ENCODE data around the gene RUNX3.

RUNX3 gene

GRCh38 chr1:24856787-24857506, 73.1 kb downstream of the RUNX3 start:
- H3K9me3 ChIP-seq (ENCODE audit: control insufficient read depth, insufficient read depth, low read depth, low read length) = no peaks in the 10 kb centered on the region
- H3K27ac ChIP-seq (ENCODE audit: extremely low read depth, low read depth, low read length) = no peak overlapping the region
- H3K36me3 ChIP-seq (ENCODE audit: control insufficient read depth in 2 of 2, insufficient read depth in 1 of 2, low read length in 2 of 2) = no peaks in the 10 kb centered on the region
- ChIA-PET POLR2A (no interaction called here), CTCF (interaction anchor here (0.6 kb wide), 1 partner anchor 388 kb away, joined by 3 read pairs; no protein-coding TSS in a partner anchor)
- TF ChIP-seq ZNF221 (tag by site-specific recombination; IDR thresholded peaks at IDR 0.05; ENCODE audit: borderline replicate concordance) (no peak), ZNF76 (tag by site-specific recombination; IDR thresholded peaks at IDR 0.05; ENCODE audit: borderline replicate concordance, low read depth) (no peak), IKZF3 (tag by site-specific recombination; IDR thresholded peaks at IDR 0.05) (no peak)
- no peak overlapping the region for H3K4me3 ChIP-seq (ENCODE audit: low read depth, low read length)
- no peaks in the 10 kb centered on the region for H3K4me1 ChIP-seq (ENCODE audit: control insufficient read depth, insufficient read depth, low read length)

- no peaks in the 10 kb centered on the region for H3K4me1 ChIP-seq (ENCODE audit: control insufficient read depth, insufficient read depth, low read length)
- H3K9me3 ChIP-seq (ENCODE audit: control insufficient read depth, insufficient read depth, low read depth, low read length) = no peaks in the 10 kb centered on the region
- TF ChIP-seq ZNF132 (tag by site-specific recombination; IDR thresholded peaks at IDR 0.05; ENCODE audit: borderline replicate concordance) (no peak), ZBTB7A (tag by site-specific recombination; IDR thresholded peaks at IDR 0.05; ENCODE audit: low read depth) (no peak), MEIS1 (CRISPR knock-in tag; IDR thresholded peaks at IDR 0.05; ENCODE audit: borderline replicate concordance) (no peak), BCL11B (tag by site-specific recombination; IDR thresholded peaks at IDR 0.05; ENCODE audit: low read depth) (no peak), ZNF169 (tag by site-specific recombination; IDR thresholded peaks at IDR 0.05) (no peak), ZNF558 (tag by site-specific recombination; IDR thresholded peaks at IDR 0.05) (no peak), HOXA7 (CRISPR knock-in tag; IDR thresholded peaks at IDR 0.05; ENCODE audit: borderline replicate concordance) (no peak), ZNF175 (tag by site-specific recombination; IDR thresholded peaks at IDR 0.05) (no peak), KLF8 (tag by site-specific recombination; IDR thresholded peaks at IDR 0.05) (no peak), IKZF3 (tag by site-specific recombination; IDR thresholded peaks at IDR 0.05) (no peak)
- TF ChIP-seq, protein P1, sequence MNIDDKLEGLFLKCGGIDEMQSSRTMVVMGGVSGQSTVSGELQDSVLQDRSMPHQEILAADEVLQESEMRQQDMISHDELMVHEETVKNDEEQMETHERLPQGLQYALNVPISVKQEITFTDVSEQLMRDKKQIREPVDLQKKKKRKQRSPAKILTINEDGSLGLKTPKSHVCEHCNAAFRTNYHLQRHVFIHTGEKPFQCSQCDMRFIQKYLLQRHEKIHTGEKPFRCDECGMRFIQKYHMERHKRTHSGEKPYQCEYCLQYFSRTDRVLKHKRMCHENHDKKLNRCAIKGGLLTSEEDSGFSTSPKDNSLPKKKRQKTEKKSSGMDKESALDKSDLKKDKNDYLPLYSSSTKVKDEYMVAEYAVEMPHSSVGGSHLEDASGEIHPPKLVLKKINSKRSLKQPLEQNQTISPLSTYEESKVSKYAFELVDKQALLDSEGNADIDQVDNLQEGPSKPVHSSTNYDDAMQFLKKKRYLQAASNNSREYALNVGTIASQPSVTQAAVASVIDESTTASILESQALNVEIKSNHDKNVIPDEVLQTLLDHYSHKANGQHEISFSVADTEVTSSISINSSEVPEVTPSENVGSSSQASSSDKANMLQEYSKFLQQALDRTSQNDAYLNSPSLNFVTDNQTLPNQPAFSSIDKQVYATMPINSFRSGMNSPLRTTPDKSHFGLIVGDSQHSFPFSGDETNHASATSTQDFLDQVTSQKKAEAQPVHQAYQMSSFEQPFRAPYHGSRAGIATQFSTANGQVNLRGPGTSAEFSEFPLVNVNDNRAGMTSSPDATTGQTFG (tag by site-specific recombination; IDR thresholded peaks at IDR 0.05; ENCODE audit: borderline replicate concordance) = no peak
- TF ChIP-seq, protein P2, sequence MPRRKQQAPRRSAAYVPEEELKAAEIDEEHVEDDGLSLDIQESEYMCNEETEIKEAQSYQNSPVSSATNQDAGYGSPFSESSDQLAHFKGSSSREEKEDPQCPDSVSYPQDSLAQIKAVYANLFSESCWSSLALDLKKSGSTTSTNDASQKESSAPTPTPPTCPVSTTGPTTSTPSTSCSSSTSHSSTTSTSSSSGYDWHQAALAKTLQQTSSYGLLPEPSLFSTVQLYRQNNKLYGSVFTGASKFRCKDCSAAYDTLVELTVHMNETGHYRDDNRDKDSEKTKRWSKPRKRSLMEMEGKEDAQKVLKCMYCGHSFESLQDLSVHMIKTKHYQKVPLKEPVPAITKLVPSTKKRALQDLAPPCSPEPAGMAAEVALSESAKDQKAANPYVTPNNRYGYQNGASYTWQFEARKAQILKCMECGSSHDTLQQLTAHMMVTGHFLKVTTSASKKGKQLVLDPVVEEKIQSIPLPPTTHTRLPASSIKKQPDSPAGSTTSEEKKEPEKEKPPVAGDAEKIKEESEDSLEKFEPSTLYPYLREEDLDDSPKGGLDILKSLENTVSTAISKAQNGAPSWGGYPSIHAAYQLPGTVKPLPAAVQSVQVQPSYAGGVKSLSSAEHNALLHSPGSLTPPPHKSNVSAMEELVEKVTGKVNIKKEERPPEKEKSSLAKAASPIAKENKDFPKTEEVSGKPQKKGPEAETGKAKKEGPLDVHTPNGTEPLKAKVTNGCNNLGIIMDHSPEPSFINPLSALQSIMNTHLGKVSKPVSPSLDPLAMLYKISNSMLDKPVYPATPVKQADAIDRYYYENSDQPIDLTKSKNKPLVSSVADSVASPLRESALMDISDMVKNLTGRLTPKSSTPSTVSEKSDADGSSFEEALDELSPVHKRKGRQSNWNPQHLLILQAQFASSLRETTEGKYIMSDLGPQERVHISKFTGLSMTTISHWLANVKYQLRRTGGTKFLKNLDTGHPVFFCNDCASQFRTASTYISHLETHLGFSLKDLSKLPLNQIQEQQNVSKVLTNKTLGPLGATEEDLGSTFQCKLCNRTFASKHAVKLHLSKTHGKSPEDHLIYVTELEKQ (tag by site-specific recombination; IDR thresholded peaks at IDR 0.05; ENCODE audit: borderline replicate concordance) = no peak
- H3K27ac ChIP-seq (ENCODE audit: extremely low read depth, low read depth, low read length) = no peak overlapping the region
- ChIA-PET POLR2A (no interaction called here), CTCF (interaction anchor here (1.9 kb wide), 1 partner anchor 246 kb away, joined by 5 read pairs; no protein-coding TSS in a partner anchor)
- no peak overlapping the region for H3K4me3 ChIP-seq (ENCODE audit: low read depth, low read length)
- H3K36me3 ChIP-seq (ENCODE audit: control insufficient read depth in 2 of 2, insufficient read depth in 1 of 2, low read length in 2 of 2) = no peaks in the 10 kb centered on the region
Measured at GRCh38 chr1:24855474-24855873, 74.6 kb downstream of the RUNX3 start.

DNA sequence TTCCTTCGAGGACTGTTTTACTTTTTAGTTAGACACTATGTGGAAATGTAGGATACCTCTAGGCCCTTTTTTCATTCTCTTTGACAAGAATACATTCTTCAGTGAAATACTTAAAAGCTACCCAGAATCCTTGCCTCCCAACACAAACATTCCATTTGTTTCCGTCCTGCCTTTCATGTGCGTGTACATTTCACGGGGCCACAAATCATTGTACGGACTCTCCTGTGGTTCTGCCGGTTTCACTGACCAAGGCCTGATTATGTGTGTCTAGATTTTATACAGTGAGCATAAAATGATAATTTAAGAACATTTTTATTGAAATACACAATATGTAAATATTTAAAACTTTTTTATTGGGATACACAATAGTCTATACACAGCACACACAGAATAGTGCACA, 76.4 kb downstream of the RUNX3 start:
- Histone ChIP-seq H3K36me3 (ENCODE audit: control insufficient read depth in 2 of 2, insufficient read depth in 1 of 2, low read length in 2 of 2) (no peaks in the 10 kb centered on the region), H3K4me1 (ENCODE audit: control insufficient read depth, insufficient read depth, low read length) (peaks cover 5% of the 10 kb centered on the region), H3K9me3 (ENCODE audit: control insufficient read depth, insufficient read depth, low read depth, low read length) (no peaks in the 10 kb centered on the region), H3K27ac (ENCODE audit: extremely low read depth, low read depth, low read length) (no peak overlapping the region), H3K4me3 (ENCODE audit: low read depth, low read length) (no peak overlapping the region)
- CTCF ChIA-PET = interaction anchor here (0.6 to 1.5 kb wide), 4 partner anchors 18 to 252 kb away, joined by 3 to 7 read pairs (median 4); no protein-coding TSS in a partner anchor
- POLR2A ChIA-PET = no interaction called here
- TF ChIP-seq ZNF571 (tag by site-specific recombination; IDR thresholded peaks at IDR 0.05) = no peak
- TF ChIP-seq ZNF510 (tag by site-specific recombination; IDR thresholded peaks at IDR 0.05; ENCODE audit: insufficient replicate concordance) = no peak
- no peak for TF ChIP-seq ZBTB17 (tag by site-specific recombination; IDR thresholded peaks at IDR 0.05)
- TF ChIP-seq, protein P3, sequence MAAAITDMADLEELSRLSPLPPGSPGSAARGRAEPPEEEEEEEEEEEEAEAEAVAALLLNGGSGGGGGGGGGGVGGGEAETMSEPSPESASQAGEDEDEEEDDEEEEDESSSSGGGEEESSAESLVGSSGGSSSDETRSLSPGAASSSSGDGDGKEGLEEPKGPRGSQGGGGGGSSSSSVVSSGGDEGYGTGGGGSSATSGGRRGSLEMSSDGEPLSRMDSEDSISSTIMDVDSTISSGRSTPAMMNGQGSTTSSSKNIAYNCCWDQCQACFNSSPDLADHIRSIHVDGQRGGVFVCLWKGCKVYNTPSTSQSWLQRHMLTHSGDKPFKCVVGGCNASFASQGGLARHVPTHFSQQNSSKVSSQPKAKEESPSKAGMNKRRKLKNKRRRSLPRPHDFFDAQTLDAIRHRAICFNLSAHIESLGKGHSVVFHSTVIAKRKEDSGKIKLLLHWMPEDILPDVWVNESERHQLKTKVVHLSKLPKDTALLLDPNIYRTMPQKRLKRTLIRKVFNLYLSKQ (tag by site-specific recombination; IDR thresholded peaks at IDR 0.05; ENCODE audit: borderline replicate concordance) = no peak
- TF ChIP-seq ZNF10 (tag by site-specific recombination; IDR thresholded peaks at IDR 0.05) = no peak
- TF ChIP-seq ZNF645 (tag by site-specific recombination; IDR thresholded peaks at IDR 0.05) = no peak

Data from HEK293 (cell line).